Activated CD8-positive, alpha-beta memory T cell treated with anti-CD3 and anti-CD28 coated beads for 36 hours (primary cell): Measurements from ENCODE around the gene SPIRE2. TPM values are rescaled to one million over a fixed set of nuclear protein-coding genes. Genes with fewer than 3 reads are reported as not detected.
"Not testable (repeated sequence)": the region's sequence is repeated elsewhere in the genome, so short reads cannot be mapped to it uniquely, and the experiment has no call there.

Experiments
- CTCF ChIA-PET: fragments of 350-600 bp; sonication (Branson Sonifier 250); formaldehyde crosslinking; loops from one replicate; lab custom pipeline; 2021; ENCODE audit warnings: antibody characterized with exemption; lab: Charles Lee
- POLR2A ChIA-PET: fragments of 350-600 bp; sonication (Branson Sonifier 250); formaldehyde crosslinking; loops from one replicate; lab custom pipeline; 2021; ENCODE audit warnings: antibody characterized with exemption; lab: Charles Lee
- total RNA-seq, 2 experiments: library from RNA; stranded (reverse); gene quantifications; one replicate each; pipeline ENCODE4 v1.2.3, GENCODE V29; 2021

The SPIRE2 gene
- total RNA-seq, 2 experiments from 2014 or later: 0.57 to 0.78 TPM

DNA sequence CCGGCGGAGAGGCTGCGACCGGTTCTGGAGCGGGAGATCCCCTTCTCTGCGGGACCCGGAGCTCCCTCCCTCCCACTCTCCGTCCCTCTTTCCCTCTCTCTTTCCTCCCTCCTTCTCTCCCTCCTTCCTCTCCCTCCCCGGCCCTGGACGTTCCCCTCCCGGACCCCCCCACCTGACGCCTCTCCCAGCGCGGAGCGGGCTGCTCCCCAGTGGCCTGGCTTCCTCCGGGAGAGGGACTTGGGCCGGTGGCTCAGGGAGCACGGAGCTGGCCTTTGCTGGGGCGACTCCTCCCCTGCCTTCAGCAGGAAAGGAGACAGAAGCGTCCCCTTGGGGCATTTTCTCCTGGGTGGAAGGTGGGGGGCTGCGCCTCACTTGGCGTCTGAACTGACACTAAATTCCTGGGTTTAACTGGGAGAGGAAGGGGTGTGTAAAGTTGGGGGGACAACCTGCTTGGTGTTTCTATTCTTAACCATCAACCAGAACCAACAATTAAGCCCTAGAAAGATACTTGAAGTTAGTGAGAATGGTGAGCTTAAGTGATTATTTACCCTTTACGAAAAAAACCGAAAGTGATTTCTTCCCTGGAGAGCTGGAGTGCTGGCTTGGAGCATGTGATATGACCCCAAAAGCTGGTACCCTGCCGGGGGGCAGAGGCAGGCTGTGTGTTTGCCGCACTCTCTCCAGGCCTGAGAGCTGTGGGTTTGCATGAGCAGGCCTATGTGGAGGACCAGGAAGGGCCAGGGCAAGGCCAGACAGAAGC lies 775 bp downstream of the SPIRE2 start:
- POLR2A ChIA-PET: interaction anchor here (0.5 to 1.4 kb wide), 4 partner anchors 9 to 128 kb away, joined by 3 to 9 read pairs (median 4); partner anchors contain the start of genes SPATA2L and TCF25
- CTCF ChIA-PET: interaction anchor here (0.6 to 1.4 kb wide), 6 partner anchors 11 to 123 kb away, joined by 3 to 5 read pairs (median 3); no protein-coding TSS in a partner anchor

DNA sequence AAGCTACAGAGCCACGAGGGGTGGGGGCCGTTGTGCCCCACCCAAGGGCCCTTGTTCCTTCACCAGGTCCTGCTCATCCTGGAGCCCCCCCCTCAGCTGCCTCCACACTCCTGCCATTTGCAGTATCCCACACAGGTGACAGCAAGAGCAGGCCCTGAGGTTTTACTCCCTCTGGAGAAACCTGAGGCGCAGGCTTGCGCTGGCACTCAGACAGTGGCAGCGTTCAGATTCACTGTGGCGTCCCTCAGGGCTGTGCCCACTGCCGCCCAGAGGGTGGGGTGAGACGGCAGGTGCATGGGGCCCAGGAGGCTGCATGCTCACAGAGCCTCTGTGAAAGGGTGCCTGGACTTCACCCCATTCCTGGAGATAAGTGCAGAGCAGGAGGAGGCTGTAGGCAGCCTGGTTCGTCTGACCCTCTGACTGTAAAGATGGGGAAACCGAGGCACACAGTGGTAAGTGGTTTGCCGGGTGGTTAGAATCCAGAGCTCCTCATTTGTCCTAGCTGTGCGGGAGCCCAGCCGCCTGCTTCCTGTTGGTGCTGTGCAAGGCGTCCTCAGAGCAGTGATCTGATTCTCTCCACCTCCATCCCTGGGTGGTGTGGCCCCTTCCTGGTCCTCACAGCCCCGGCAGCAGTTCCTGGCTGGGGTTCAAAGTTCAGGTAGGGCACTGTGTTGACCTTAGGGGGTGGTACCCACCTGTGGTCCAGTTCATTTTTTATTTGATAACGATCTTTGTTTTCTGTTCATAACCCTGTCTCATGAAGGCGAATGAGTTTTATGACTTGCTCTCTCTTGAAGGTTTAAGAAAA lies 1.6 kb downstream of the SPIRE2 start:
- ChIA-PET CTCF (interaction anchor here (0.6 to 1.4 kb wide), 6 partner anchors 12 to 124 kb away, joined by 3 to 5 read pairs (median 3); no protein-coding TSS in a partner anchor), POLR2A (interaction anchor here (1.0 to 1.4 kb wide), 2 partner anchors 43 to 128 kb away, joined by 3 read pairs; partner anchors contain the start of genes SPATA2L and TCF25)

DNA sequence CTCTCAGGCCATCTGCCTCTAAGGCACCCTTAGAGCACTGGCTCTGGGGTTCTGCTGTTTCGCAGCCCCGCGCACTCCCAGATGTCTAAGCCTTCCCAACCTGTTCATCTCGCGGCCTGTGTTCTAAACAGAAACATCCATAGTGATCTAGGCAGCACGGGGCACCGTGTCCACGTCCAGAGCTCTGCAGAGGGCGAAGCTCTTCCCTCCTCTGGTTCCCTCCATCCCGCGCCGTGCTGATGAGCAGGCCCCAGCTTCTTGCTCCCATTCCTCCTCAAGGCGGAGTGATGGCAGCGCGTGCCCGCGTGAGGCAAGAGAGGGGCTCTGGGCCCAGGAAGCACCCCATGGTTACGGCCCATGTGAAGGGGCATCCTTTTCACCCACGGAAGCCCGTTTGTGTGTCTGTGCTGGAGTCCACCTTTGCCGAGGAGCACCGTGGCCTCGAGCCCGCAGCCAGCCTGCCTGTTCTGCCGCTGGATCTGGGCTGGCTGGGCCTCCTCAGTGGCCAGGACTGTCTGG lies 3.6 kb downstream of the SPIRE2 start:
- ChIA-PET POLR2A (no interaction called here), CTCF (no interaction called here)

DNA sequence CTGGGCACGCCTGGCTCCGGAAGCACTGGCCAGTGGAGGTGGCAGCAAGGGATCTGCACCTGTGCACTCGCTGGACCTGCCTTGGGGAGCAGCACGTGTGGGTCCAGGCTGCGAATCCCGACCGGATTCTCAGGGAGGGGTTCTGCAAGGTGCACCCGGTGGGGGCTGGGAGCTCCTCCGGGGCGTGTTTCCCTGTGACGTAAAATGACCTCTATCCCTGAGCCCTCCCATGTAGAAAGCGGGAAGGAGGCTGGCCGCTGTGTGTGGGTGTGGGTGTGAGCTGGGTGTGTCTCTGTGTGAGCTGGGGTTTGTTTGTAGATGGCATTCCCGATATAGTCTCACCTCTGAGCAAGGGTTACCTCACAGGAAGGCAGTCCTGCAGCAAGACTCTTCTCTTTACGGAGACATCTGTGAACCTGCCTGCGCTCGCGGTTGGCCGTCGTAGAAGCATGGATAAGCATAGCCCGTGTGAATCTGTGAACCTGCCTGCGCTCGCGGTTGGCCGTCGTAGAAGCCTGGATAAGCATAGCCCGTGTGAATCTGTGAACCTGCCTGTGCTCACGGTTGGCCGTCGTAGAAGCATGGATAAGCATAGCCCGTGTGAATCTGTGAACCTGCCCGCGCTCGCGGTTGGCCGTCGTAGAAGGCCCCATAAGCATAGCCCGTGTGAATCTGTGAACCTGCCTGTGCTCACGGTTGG lies 5.5 kb downstream of the SPIRE2 start:
- POLR2A ChIA-PET, CTCF ChIA-PET: not testable (repeated sequence)

DNA sequence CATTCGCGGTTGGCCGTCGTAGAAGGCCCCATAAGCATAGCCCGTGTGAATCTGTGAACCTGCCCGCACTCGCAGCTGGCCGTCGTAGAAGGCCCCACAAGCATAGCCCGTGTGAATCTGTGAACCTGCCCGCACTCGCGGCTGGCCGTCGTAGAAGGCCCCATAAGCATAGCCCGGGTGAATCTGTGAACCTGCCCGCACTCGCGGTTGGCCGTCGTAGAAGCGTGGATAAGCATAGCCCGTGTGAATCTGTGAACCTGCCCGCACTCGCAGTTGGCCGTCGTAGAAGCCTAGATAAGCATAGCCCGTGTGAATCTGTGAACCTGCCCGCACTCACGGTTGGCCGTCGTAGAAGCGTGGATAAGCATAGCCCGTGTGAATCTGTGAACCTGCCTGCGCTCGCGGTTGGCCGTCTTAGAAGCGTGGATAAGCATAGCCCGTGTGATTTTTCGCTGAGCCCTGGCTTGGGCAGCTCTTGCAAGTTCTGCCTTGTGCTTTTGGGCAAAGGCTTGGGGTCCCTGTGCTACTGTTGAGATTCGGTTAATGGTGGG lies 6.6 kb downstream of the SPIRE2 start:
- POLR2A ChIA-PET: not testable (repeated sequence)

DNA sequence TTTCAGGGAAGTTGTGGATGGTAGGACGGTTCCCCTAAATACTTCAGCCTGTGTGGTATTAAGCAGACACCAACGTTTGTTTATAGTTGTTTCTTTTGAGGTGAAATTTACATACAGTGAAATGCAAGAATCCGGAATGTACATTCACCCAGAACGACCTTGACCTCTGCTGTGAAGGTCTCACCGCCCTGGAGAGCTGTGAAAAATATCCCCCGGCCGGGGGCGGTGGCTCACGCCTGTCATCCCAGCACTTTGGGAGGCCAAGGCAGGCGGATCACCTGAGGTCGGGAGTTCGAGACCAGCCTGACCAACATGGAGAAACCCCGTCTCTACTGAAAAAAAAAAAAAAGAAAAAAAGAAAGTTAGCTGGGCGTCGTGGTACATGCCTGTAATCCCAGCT lies 8.2 kb downstream of the SPIRE2 start:
- CTCF ChIA-PET: interaction anchor here (1.1 to 2.0 kb wide), 2 partner anchors 24 to 74 kb away, joined by 3 to 10 read pairs; no protein-coding TSS in a partner anchor
- POLR2A ChIA-PET: not testable (repeated sequence)

More for the DNA sequence above, 6.6 kb downstream of the SPIRE2 start:
- CTCF ChIA-PET: not testable (repeated sequence)

DNA sequence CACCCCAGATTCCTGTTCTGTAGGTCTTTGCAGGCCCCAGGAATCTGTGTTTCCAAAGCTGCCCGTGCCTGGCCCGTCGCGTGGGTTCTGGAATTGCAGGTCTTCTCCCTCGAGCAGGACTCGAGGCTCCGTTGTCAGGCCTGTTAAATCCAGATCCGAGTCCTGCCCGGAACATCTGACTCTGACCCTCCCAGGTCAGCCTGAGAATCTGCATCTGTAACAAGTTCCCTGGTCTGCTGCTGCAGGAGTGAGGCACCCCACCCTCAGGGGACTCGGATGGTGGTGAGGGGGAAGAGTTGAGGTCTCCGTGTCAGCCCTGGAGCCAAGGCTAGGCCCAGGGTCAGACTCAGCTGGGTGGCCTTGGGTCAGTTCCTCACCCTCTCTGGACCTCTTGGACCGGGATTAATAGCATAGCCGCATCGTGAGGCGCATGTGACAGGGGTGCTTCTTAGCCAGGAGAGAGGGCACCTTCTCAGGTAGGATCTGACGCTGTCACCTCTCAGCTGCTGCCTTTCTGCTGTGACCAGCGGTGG lies 8.8 kb downstream of the SPIRE2 start:
- ChIA-PET CTCF (interaction anchor here (1.1 to 2.0 kb wide), 2 partner anchors 23 to 74 kb away, joined by 3 to 10 read pairs; no protein-coding TSS in a partner anchor), POLR2A (interaction anchor here (0.6 to 0.8 kb wide), 2 partner anchors 34 to 36 kb away, joined by 5 to 7 read pairs; partner anchors contain the start of gene TCF25)

DNA sequence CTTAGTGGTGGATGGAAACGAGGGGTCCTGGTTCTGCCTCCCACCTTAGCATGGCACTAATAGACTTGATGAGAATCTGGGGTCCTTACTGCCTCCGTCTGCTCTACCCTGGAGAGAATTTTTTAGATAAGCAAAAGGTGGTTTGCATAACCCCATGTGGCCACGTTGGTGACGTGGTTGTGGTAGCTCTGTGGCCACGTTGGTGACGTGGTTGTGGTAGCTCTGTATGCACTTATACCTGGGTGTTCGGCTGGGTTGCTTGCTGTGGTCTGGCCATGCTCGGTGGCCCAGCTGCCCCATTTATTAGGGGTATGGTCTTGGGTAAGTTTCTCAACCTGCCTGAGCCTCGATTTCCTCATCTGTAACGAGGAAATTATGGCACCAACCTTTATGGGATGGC lies 13.0 kb downstream of the SPIRE2 start:
- CTCF ChIA-PET: interaction anchor here (0.7 to 1.5 kb wide), 2 partner anchors 19 to 57 kb away, joined by 3 to 4 read pairs; no protein-coding TSS in a partner anchor
- POLR2A ChIA-PET: interaction anchor here (0.6 to 1.0 kb wide), 2 partner anchors 20 to 79 kb away, joined by 4 to 8 read pairs; no protein-coding TSS in a partner anchor

DNA sequence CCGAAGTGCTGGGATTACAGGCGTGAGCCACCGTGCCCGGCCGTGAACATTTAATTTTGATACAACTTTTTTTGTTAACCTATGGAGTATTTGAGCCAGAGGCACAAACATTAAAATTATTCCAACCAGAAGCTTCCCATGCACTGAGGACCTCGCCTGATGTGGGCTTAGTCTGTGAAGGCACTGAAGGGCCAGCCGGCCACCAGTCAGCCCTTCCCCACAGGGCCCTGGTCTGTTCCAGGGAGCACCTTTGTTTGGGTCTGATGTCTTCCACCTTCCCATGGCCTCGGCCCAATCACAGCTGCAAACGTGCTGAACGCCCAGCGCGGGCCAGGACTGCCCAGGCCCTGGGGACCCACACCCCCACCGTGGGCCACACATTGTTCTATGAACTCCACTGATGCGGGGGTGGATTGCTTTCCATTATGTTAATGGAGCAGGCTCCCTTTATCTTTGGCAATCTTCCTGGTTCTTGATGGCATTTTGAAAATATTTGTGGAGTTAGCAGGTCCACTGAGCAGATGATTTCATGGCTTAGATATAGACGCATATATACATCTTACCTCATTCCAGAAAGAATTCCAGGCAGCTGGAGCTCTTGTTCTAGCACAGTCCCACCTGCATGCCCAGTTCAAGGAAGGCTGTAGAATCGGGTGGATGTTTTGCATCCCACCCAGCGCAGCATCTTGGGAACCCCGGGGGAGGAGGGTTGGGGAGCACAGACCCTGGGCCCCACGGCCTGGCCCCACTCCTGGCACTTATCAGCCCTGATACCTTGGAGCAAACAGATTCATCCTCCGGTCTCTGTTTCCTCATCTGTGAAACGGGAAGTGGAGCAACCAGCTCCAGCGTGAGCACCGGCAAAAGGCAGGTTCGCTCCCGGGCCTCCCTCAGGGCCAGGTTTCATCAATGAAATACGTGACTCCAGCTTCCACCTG lies 14.5 kb downstream of the SPIRE2 start:
- ChIA-PET POLR2A (no interaction called here), CTCF (interaction anchor here (0.5 to 1.5 kb wide), 3 partner anchors 17 to 80 kb away, joined by 3 to 4 read pairs (median 3); no protein-coding TSS in a partner anchor)

DNA sequence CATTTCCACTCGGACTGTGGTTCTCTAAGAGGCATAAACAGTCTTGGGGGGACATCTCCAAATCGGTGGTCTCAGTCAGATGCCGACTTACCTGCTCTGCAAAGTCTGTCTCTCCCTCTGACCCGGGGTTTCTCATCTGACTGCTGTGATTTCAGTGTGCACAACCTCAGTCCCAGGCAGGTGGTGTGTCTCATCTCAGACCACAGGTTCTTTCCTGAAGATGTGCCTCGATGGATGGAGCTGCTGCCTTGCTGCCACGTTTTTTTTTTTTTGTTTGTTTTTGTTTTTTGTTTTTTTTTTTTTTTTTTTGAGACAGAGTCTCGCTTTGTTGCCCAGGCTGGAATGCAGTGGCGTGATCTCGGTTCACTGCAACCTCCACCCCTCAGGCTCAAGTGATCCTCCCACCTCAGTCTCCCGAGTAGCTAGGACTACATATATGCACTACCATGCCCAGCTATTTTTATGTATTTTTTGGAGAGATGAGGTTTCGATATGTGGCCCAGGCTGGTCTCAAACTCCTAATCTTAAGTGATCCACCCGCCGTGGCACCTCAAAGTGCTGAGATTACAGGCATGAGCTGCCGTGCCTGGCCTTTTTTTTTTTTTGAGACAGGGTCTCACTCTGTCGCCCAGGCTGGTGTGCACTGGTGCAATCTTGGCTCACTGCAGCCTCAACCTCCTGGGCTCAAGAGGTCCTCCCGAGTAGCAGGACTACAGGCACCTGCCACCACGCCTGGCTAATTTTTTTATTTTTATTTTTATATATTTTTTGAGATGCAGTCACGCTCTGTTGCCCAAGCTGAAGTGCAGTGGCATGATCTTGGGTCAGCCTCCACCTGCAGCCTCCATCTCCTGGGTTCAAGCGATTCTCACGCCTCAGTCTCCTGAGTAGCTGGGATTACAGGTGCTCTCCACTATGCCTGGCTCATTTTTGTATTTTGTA lies 15.4 kb downstream of the SPIRE2 start:
- ChIA-PET POLR2A (interaction anchor here (0.8 kb wide), 1 partner anchor 1174 kb away, joined by 3 read pairs; no protein-coding TSS in a partner anchor), CTCF (interaction anchor here (0.5 to 0.6 kb wide), 3 partner anchors 16 to 1914 kb away, joined by 3 read pairs; no protein-coding TSS in a partner anchor)

DNA sequence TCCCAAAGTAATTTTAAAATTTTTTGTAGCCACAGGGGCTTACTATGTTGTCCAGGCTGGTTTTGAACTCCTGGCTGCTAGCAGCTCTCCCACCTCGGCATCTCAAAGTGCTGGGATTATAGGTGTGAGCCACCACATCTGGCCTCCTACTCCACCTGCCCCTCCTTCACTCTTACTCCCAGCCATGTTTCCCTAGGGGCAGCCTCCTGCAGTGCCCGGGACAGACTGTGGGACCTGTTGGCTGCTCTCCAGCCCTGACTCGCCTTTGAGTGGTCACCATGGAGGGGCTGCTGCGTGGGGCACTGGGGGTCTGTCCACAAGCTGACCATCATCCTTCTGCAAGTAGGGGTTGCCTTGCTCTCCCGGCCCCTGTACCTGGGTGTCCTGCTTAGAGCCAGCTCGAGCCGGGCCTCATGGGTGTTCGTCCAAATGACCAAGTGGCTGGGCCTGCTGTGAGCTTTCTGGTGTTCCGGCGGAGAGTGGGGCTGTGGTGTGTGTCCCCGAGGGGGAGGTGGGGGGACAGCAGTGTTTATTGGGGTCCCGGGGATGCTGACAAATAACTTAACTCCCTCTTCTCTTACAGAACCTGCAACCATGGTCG lies 16.6 kb downstream of the SPIRE2 start:
- CTCF ChIA-PET: interaction anchor here (2.0 kb wide), 1 partner anchor 16 kb away, joined by 6 read pairs; no protein-coding TSS in a partner anchor
- POLR2A ChIA-PET: interaction anchor here (0.5 to 0.8 kb wide), 2 partner anchors 29 to 1175 kb away, joined by 3 to 7 read pairs; partner anchors contain the start of gene TCF25

DNA sequence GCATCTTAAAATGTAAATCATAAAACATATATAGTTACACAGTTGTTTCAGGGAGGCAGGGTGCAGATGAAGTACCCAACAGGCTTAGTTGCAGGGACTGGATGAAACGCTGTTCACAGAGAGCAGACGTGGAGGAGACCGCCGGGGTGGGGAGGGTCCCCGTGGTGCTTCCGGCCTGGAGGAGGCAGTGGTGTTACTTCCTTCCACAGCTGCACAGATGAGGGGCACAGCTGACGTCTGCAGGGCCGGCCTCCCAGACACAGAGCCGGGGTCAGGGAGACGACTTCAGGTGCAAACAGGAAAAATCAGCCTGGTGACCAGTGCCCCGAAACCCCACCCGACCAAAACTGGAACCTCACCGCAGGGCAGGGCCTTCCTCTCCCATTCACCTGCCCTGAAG lies 17.1 kb downstream of the SPIRE2 start:
- ChIA-PET CTCF (interaction anchor here (2.0 kb wide), 1 partner anchor 15 kb away, joined by 6 read pairs; no protein-coding TSS in a partner anchor), POLR2A (interaction anchor here (0.5 kb wide), 1 partner anchor 28 kb away, joined by 7 read pairs; the partner anchor contains the start of gene TCF25)

DNA sequence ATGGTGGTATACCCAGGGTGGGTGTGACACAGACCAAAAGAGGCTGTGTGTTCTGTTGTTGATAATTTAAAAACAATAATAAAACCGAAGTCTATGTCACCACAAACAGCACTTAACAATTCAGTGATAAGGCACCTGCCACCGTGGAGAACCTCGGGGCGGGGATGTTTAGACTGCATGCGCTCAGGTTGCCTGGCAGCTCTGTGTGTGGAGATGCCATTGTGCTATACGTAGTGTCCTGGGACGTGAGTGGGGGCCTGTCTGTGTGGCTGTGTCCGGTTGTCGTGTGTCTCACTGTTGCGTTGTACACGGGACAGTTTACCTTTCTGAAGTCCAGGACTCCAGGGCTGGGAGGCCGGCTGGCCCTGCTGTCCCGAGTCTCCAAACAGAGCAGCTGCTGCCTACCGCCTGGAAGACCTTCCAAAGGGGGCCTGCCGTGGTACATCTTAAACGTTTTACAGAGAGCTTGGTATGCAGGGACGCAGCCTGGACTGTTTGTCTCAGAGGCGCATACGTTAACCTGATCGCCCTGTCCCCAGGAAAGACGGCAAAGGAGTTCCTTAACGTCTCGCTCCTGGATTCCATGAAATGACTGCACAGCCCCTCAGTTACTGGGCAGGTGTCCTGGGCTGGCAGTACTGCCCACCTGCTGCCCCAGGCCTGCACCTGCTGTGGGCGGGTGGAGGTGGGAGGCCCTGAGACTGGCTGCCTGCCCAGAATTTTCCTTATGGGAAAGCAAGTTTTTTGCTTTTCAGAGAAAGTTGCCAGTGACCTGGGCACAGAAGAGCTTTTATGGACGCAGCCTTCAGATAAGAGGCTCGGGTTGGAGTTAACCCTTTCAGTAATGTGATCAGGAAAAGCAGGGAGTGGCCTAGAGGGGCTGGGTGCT lies 19.0 kb downstream of the SPIRE2 start:
- POLR2A ChIA-PET: no interaction called here
- CTCF ChIA-PET: interaction anchor here (0.6 to 2.0 kb wide), 2 partner anchors 9 to 13 kb away, joined by 6 read pairs; no protein-coding TSS in a partner anchor

DNA sequence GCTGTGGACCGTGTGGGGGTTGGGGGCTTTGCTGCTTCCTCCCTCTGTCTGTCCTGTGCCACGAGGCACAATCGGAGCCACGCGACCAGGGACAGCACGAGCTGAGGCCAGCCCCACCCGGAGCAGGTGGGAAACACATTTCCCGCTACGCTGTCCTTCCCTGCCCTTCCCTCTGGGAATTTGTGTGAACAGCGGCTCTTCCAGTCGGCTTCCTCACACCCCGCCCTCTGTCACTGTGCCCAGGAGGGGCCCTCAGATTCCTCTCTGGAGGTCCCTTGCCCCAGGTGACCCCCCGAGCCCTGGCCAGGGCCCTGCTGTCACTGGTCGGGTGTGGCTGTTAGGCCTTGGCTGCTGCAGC lies 19.6 kb downstream of the SPIRE2 start:
- POLR2A ChIA-PET: no interaction called here
- CTCF ChIA-PET: no interaction called here
